Upper lobe of right lung (tissue), 1 donor: ENCODE results near the gene CDC5L. TPM values are rescaled to one million over a fixed set of nuclear protein-coding genes. Genes with fewer than 3 reads are reported as not detected.
A peak's percentile ranks its signal among the peaks of the same experiment; 100 is the strongest.
"Not testable (repeated sequence)": the region's sequence is repeated elsewhere in the genome, so short reads cannot be mapped to it uniquely, and the experiment has no call there.

Experiments used
- ATAC-seq: fragments of 200-7000 bp; cut with Tn5 transposase; one replicate; pipeline ENCODE4 v1.9.1; 2020; ENCODE audit warnings: mild to moderate bottlenecking, moderate library complexity
- DNase-seq: peaks from one replicate; pipeline ENCODE4 v3.0.0-alpha.2; 2020
- H3K27ac ChIP-seq: fragments of 200-600 bp; one replicate; pipeline ENCODE4 v1.8.0; 2022
- H3K27me3 ChIP-seq: fragments of 200-600 bp; one replicate; pipeline ENCODE4 v1.8.0; 2022; ENCODE audit warnings: mild to moderate bottlenecking
- H3K36me3 ChIP-seq: fragments of 200-600 bp; one replicate; pipeline ENCODE4 v1.8.0; 2022
- H3K4me1 ChIP-seq: fragments of 200-600 bp; one replicate; pipeline ENCODE4 v1.8.0; 2022
- H3K4me3 ChIP-seq: fragments of 200-600 bp; one replicate; pipeline ENCODE4 v1.8.0; 2022; ENCODE audit warnings: mild to moderate bottlenecking
- H3K9me3 ChIP-seq: fragments of 200-600 bp; one replicate; pipeline ENCODE4 v1.8.0; 2022
- CTCF ChIP-seq: fragments of 200-600 bp; IDR thresholded peaks from one replicate; pipeline ENCODE4 v1.8.0; 2022; ENCODE audit warnings: antibody characterized with exemption
- intact Hi-C: fragments of 100-400 bp; cut with DNase I; formaldehyde crosslinking; loops from one replicate; pipeline ENCODE4 v1.11.0; 2022
- total RNA-seq: library from RNA; stranded (reverse); fragmentation: NEBNext Ultra II Directional; extraction: Animal tissue kit (Norgen Biotek cat#: 25700); gene quantifications from one replicate; pipeline ENCODE4 v1.2.1, GENCODE V29; 2021
- donor health status: DM: no; HTN: yes; CAD: no; lungs with severe emphysema.

The CDC5L gene
- total RNA-seq, 1 donor from 2014 or later: 17.8 TPM

- DNase-seq: no peak
- H3K27ac ChIP-seq: no peak overlapping the region
- peaks cover 36% of the 10 kb centered on the region for H3K36me3 ChIP-seq
- intact Hi-C loops: no loop called here
- no peaks in the 10 kb centered on the region for H3K27me3 ChIP-seq
- no peak for TF ChIP-seq CTCF
- peak; percentile 58 for ATAC-seq
- H3K4me3 ChIP-seq: no peak overlapping the region
- peaks cover 4% of the 10 kb centered on the region for H3K4me1 ChIP-seq
- H3K9me3 ChIP-seq: peaks cover 8% of the 10 kb centered on the region
Observed at GRCh38 chr6:44446626-44447300, 59.3 kb downstream of the CDC5L start.

DNA sequence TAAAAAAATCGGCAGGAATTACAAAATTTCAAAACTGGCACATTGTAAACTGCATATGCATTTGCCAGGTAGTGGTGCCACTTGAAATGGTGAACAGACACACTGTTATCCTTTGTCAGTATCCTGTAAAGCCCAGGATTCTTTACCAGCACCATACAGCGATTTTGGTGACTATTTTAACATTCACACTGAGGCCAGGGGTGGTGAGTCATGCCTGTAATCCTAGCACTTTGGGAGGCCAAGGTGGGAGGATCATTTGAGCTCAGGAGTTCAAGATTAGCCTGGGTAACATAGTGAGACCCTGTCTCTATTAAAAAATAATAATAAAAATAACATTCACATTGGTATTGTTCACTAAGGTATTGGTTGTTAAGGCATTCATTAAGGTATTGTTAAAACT, 61.7 kb downstream of the CDC5L start:
- H3K36me3 ChIP-seq: peaks cover 41% of the 10 kb centered on the region
- intact Hi-C loops, H3K9me3 ChIP-seq, H3K27me3 ChIP-seq, DNase-seq, H3K4me1 ChIP-seq, H3K27ac ChIP-seq, ATAC-seq, H3K4me3 ChIP-seq: not testable (repeated sequence)

DNA sequence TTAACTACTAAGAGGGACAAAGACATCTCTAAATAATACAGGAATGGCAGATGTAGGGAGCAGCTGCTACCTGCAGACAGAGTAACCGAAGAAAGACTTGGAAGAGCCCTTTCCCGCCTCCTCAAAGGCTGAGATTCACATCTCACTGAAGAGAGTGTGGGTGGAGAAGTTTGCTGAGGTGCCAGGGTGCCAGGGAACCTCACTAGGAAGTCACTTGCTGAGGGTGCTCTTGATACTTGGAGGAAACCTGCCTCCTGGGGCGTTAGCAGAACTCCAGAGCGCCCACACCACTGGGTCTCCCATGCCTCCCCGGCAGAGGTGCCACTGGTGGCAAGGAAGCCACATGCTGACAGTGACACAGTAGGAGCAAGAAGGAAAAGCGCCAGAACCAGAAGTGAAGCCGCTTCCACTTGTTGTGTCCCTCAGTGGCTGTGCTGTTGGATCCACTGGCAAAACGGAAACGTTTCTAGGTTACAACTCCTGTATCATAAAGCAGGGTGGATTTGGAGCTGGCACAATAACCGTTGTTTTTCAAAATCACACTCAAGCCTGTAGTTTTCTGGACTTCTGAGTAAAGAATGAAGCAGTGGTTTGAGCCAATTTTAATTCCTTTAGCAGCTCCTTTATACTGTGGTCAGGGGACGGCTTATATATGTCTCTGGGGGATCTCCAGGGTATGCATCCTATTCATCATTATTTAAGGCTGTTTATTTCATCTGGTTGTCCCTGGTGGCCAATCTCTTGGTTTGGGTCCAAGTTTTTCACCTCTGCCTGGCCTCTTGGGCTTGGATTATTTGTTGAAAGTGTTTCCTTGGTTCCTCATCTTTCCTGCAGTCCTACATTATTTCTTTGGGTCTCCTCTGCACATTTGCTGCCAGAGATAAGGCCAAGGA, 64.5 kb downstream of the CDC5L start:
- no peak for TF ChIP-seq CTCF
- Histone ChIP-seq H3K4me1 (peaks cover 10% of the 10 kb centered on the region), H3K9me3 (no peaks in the 10 kb centered on the region), H3K4me3 (no peak overlapping the region), H3K27me3 (no peaks in the 10 kb centered on the region), H3K36me3 (peaks cover 24% of the 10 kb centered on the region), H3K27ac (no peak overlapping the region)
- DNase-seq (no peak), ATAC-seq (no peak)
- intact Hi-C loops: no loop called here

DNA sequence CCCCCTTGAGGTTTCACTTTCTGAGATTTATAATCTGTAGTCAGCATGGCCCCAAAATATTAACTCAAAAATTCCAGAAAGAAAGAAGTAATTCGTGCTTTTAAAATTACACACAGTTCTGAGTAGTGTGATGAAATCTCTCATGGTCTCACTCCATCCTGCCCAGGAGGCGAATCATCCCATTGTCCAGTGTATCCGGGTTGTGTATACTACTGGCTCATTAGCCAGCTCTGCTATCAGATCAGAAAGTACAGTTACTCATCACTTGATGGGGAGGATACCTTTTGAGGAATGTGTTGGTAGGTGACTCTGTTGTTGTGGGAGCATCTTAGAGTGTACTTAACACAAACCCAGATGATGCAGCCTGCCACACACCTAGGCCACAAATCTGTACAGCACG, 65.2 kb downstream of the CDC5L start:
- Histone ChIP-seq H3K4me3 (no peak overlapping the region), H3K36me3 (peaks cover 17% of the 10 kb centered on the region), H3K27ac (no peak overlapping the region), H3K4me1 (peaks cover 14% of the 10 kb centered on the region), H3K27me3 (no peaks in the 10 kb centered on the region), H3K9me3 (no peaks in the 10 kb centered on the region)
- intact Hi-C loops: no loop called here
- no peak for TF ChIP-seq CTCF
- DNase-seq (no peak), ATAC-seq (no peak)

DNA sequence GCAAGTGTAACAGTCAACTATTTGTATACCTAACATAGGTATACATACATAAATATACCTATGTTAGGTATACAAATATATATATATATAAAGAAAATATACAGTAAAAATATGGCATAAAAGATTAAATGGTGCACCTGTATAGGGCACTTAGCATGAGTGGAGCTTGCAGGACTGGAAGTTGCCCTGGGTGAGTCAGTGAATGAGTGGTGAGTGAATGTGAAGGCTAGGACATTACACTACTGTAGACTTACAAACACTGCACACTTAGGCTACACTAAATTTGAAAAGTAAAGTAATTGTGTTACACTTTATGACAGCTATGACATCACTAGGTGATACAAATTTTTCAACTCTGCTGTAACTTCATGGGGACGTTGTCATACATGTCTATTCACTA, 65.6 kb downstream of the CDC5L start:
- TF ChIP-seq CTCF: no peak
- peaks cover 13% of the 10 kb centered on the region for H3K36me3 ChIP-seq
- peaks cover 16% of the 10 kb centered on the region for H3K4me1 ChIP-seq
- intact Hi-C loops: no loop called here
- ATAC-seq (no peak), DNase-seq (no peak)
- no peaks in the 10 kb centered on the region for H3K27me3 ChIP-seq
- H3K27ac ChIP-seq: no peak overlapping the region
- H3K4me3 ChIP-seq: no peak overlapping the region
- no peaks in the 10 kb centered on the region for H3K9me3 ChIP-seq

DNA sequence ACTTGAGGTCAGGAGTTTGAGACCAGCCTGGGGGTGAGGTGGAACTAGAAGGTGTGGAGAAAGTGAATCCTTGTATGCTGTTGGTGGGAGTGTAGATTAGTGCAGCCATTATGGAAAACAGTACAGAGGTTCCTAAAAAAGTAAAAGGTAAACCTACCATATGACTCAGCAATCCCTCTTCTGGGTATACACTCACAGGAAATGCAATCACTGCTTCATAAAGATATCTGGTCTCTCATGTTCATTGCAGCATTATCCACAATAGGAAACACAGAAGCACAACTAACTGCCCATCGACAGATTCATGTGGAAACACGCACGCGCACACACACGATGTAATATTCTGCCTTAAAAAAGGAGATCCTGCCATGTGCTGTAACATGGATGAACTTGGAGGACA, 66.7 kb downstream of the CDC5L start:
- DNase-seq (no peak), ATAC-seq (no peak)
- Histone ChIP-seq H3K9me3 (no peaks in the 10 kb centered on the region), H3K27ac (no peak overlapping the region), H3K4me3 (no peak overlapping the region), H3K4me1 (peaks cover 16% of the 10 kb centered on the region), H3K36me3 (peaks cover 8% of the 10 kb centered on the region), H3K27me3 (no peaks in the 10 kb centered on the region)
- intact Hi-C loops: no loop called here
- no peak for TF ChIP-seq CTCF
